PC-9 (cell line): ENCODE data around the gene ZNF444. TPM values are rescaled to one million over a fixed set of nuclear protein-coding genes. Genes with fewer than 3 reads are reported as not detected.

Experiments
- BruUV-seq: library from RNA; stranded (reverse); fragments of 400-500 nt; replicated peaks from 2 replicates; lab custom pipeline; 2021; lab: Mats Ljungman, UMichigan
- CTCF ChIA-PET: fragments of 300-600 bp; sonication (Branson Sonifier 250); formaldehyde crosslinking; loops from one replicate; lab custom pipeline; 2022; ENCODE audit warnings: antibody characterized with exemption; lab: Charles Lee
- POLR2A ChIA-PET: fragments of 300-600 bp; sonication (Branson Sonifier 250); formaldehyde crosslinking; loops from one replicate; lab custom pipeline; 2022; ENCODE audit warnings: antibody characterized with exemption; ENCODE audit not compliant: unreplicated experiment; lab: Charles Lee
- DNase-seq, 2 experiments: peaks; one replicate each; pipeline versions ENCODE4 v3.0.0 to v3.0.0-alpha.2; 2015 to 2022; ENCODE audit warnings: mixed read lengths in 1 of 2
- H2AFZ ChIP-seq: fragments of 200-600 bp; sonication (generic); 2 replicates; pipeline ENCODE4 v1.8.1; 2017; ENCODE audit warnings: antibody characterized with exemption
- H3F3A ChIP-seq: fragments of 200-600 bp; sonication (generic); 2 replicates; pipeline ENCODE4 v1.8.1; 2017; ENCODE audit warnings: antibody characterized with exemption, mild to moderate bottlenecking, low read depth; ENCODE audit not compliant: insufficient read depth
- H3K27ac ChIP-seq: fragments of 200-600 bp; sonication (generic); 2 replicates; pipeline ENCODE4 v1.6.1; 2016; ENCODE audit warnings: mixed run types
- H3K27me3 ChIP-seq: fragments of 200-600 bp; sonication (generic); 2 replicates; pipeline ENCODE4 v1.6.1; 2016; ENCODE audit warnings: low read depth, mixed run types; ENCODE audit not compliant: insufficient read depth
- H3K36me3 ChIP-seq: fragments of 200-600 bp; sonication (generic); 2 replicates; pipeline ENCODE4 v1.6.1; 2016; ENCODE audit warnings: low read depth, mixed run types
- H3K4me1 ChIP-seq: fragments of 200-600 bp; sonication (generic); replicated peaks from 2 replicates; pipeline ENCODE4 v1.6.1; 2016; ENCODE audit warnings: mixed run types; ENCODE audit not compliant: insufficient read depth
- H3K4me2 ChIP-seq: fragments of 200-600 bp; sonication (generic); 2 replicates; pipeline ENCODE4 v1.6.1; 2017; ENCODE audit warnings: mixed run types
- H3K4me3 ChIP-seq: fragments of 200-600 bp; sonication (generic); 2 replicates; pipeline ENCODE4 v1.6.1; 2016; ENCODE audit warnings: mixed run types
- H3K79me2 ChIP-seq: fragments of 200-600 bp; sonication (generic); 2 replicates; pipeline ENCODE4 v1.6.1; 2017; ENCODE audit warnings: low read depth, mixed run types
- H3K9me2 ChIP-seq: fragments of 200-600 bp; sonication (generic); 2 replicates; pipeline ENCODE4 v1.8.1; 2017; ENCODE audit warnings: mild to moderate bottlenecking; ENCODE audit not compliant: insufficient read depth
- H3K9me3 ChIP-seq: fragments of 200-600 bp; sonication (generic); 2 replicates; pipeline ENCODE4 v1.8.1; 2016; ENCODE audit warnings: low read depth; ENCODE audit not compliant: insufficient read depth
- H4K20me1 ChIP-seq: fragments of 200-600 bp; sonication (generic); 2 replicates; pipeline ENCODE4 v1.8.1; 2017; ENCODE audit not compliant: insufficient read depth
- CTCF ChIP-seq: fragments of 200-600 bp; sonication (generic); conservative IDR thresholded peaks from 2 replicates; pipeline ENCODE4 v1.6.1; 2017; ENCODE audit warnings: mixed run types, antibody characterized with exemption, mild to moderate bottlenecking, moderate library complexity
- EZH2 ChIP-seq: fragments of 200-600 bp; sonication (generic); IDR thresholded peaks from 2 replicates; pipeline ENCODE4 v1.8.0; 2017; ENCODE audit warnings: antibody characterized with exemption, low read depth
- intact Hi-C: fragments of 100-400 bp; cut with micrococcal nuclease; formaldehyde crosslinking; loops from one replicate; pipeline ENCODE4 v1.10.0; 2022; ENCODE audit not compliant: unreplicated experiment
- total RNA-seq: library from RNA; stranded (reverse); gene quantifications from 2 replicates; pipeline ENCODE4 v1.2.3, GENCODE V29; 2021

ZNF444 gene
- total RNA-seq, 1 experiment from 2014 or later: 50.5 TPM

GRCh38 chr19:56119582-56119978 is 21.5 kb upstream of the ZNF444 start:
- H4K20me1 ChIP-seq: peaks cover 53% of the 10 kb centered on the region
- peak overlapping the region; percentile 81 for H3K27ac ChIP-seq
- peaks cover 22% of the 10 kb centered on the region; the same call in 1 of the 2 replicates for H3F3A ChIP-seq
- no peak for TF ChIP-seq CTCF
- no peak for TF ChIP-seq EZH2
- H3K79me2 ChIP-seq: peaks cover 60% of the 10 kb centered on the region
- no peaks in the 10 kb centered on the region for H3K27me3 ChIP-seq
- no TSS peak for BruUV-seq
- no peak overlapping the region for H2AFZ ChIP-seq
- intact Hi-C loops: no loop called here
- H3K4me1 ChIP-seq: peaks cover 10% of the 10 kb centered on the region
- peak; percentile 31 to 32 for DNase-seq
- H3K9me3 ChIP-seq: no peaks in the 10 kb centered on the region
- ChIA-PET POLR2A (interaction anchor here (0.5 kb wide), 1 partner anchor 23 kb away, joined by 3 read pairs; no protein-coding TSS in a partner anchor), CTCF (interaction anchor here (0.6 kb wide), 1 partner anchor 444 kb away, joined by 7 read pairs; no protein-coding TSS in a partner anchor)
- 0 out of 2 replicates have a peak, but pooled peaks cover 10% of the 10 kb centered on the region for H3K36me3 ChIP-seq
- H3K9me2 ChIP-seq: no peaks in the 10 kb centered on the region
- peak overlapping the region; percentile 94 for H3K4me3 ChIP-seq
- H3K4me2 ChIP-seq: peak overlapping the region; percentile 96

DNA sequence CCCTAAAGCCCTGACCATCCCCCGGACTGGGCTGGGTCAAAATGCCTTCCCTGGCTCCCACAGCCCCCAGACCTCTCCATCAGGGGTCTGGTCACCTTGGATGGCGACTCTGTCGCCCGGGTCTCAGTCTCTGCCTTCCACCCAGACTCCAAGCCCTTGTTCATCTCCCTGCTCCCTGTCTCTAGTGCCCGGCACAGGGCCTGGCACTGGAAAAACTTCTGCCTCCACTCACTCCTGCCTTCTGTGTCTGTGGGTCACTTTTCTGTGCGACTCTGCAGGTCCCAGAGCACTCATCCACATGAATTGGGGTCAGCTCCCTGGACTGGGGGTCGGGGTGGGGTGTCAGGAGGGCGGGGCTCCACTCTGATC is 21.1 kb upstream of the ZNF444 start:
- H2AFZ ChIP-seq: no peak overlapping the region
- BruUV-seq: no TSS peak
- DNase-seq: peak in 1 of 2 experiments; percentile 11
- no peaks in the 10 kb centered on the region for H3K27me3 ChIP-seq
- peak overlapping the region; percentile 81 for H3K27ac ChIP-seq
- no peaks in the 10 kb centered on the region for H3K9me2 ChIP-seq
- TF ChIP-seq CTCF: no peak
- TF ChIP-seq EZH2: no peak
- H3K36me3 ChIP-seq: 0 out of 2 replicates have a peak, but pooled peaks cover 10% of the 10 kb centered on the region
- peak overlapping the region; percentile 96 for H3K4me2 ChIP-seq
- H3K4me3 ChIP-seq: peak overlapping the region; percentile 94
- intact Hi-C loops: no loop called here
- H3K9me3 ChIP-seq: no peaks in the 10 kb centered on the region
- peaks cover 22% of the 10 kb centered on the region; the same call in 1 of the 2 replicates for H3F3A ChIP-seq
- ChIA-PET CTCF (interaction anchor here (0.6 kb wide), 1 partner anchor 444 kb away, joined by 7 read pairs; no protein-coding TSS in a partner anchor), POLR2A (no interaction called here)
- H4K20me1 ChIP-seq: peaks cover 49% of the 10 kb centered on the region
- peaks cover 56% of the 10 kb centered on the region for H3K79me2 ChIP-seq
- peaks cover 10% of the 10 kb centered on the region for H3K4me1 ChIP-seq

DNA sequence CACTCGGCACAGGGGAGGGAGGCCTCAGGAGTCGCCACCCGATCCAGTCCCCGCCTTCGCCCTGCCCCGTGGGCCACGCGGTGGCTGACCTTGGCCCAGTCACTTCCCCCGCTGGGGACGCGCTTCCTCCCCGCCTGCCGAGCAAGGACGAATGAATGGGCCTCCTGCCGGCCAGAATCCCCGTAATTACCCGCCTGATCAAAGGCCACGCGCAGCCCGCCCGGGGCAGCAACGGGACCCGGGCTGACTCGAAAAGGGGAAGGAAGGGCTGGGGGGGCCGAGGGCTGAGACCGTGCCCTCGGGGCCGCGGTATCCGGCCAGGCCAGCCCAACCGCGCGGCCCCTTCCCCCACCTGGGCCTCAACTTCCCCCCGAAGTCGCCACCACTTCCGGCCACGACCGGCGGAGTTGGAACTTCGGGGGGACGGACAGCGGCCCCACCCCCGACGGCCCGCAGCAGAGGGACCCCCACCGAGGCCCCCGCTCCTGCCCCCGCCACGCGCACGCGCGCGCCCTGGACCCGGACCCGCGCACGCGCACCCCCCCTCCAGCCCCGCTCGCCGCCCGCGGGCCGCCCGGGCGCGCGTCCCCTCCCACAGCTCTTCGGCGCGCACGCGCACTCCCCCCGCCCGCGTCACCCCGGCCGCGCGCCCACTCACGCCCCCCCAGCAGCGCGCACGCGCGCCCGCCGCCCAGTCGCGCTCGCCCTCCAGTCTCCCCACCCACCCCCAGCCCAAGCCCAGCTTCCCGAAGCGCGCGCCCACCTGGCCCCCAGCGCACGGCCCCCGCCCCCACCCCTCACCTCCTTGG is 20.5 kb upstream of the ZNF444 start:
- Histone ChIP-seq H3K4me2 (peak overlapping the region; percentile 96), H3K4me1 (peaks cover 10% of the 10 kb centered on the region), H3K36me3 (0 out of 2 replicates have a peak, but pooled peaks cover 10% of the 10 kb centered on the region), H3F3A (peaks cover 22% of the 10 kb centered on the region; the same call in 1 of the 2 replicates), H3K9me3 (no peaks in the 10 kb centered on the region), H2AFZ (peak overlapping the region; percentile 68), H3K79me2 (peaks cover 50% of the 10 kb centered on the region), H3K27ac (peak overlapping the region; percentile 81), H3K9me2 (no peaks in the 10 kb centered on the region), H3K27me3 (no peaks in the 10 kb centered on the region), H4K20me1 (peaks cover 43% of the 10 kb centered on the region), H3K4me3 (peak overlapping the region; percentile 94)
- TF ChIP-seq EZH2 (no peak), CTCF (0 out of 2 replicates have a peak, but pooled peaks have one; percentile 19)
- CTCF ChIA-PET: interaction anchor here (0.6 kb wide), 2 partner anchors 95 to 445 kb away, joined by 4 to 7 read pairs; no protein-coding TSS in a partner anchor
- intact Hi-C loops: loop anchor here (1.0 kb wide), 3 partner anchors 21 to 194 kb away; partner anchors contain the start of genes ZNF444 and ZSCAN5A
- DNase-seq: peak; percentile 75 to 80
- BruUV-seq: TSS peak; percentile 55
- POLR2A ChIA-PET: interaction anchor here (0.5 to 0.9 kb wide), 5 partner anchors 14 to 748 kb away, joined by 5 to 7 read pairs (median 6); partner anchors contain the start of genes FIZ1 and ZNF444
